ENCODE measurements around the gene SS18L1. TPM values are rescaled to one million over a fixed set of nuclear protein-coding genes. Genes with fewer than 3 reads are reported as not detected.

Gene SS18L1
- total RNA-seq, 1 donor from 2014 or later: 8.0 TPM

- no peak for DNase-seq (ENCODE audit: low spot score)
- intact Hi-C loops (cut with DNase I): no loop called here
Observed at GRCh38 chr20:62201173-62202082, 57.9 kb downstream of the SS18L1 start.

- intact Hi-C loops (cut with DNase I): no loop called here
- DNase-seq (ENCODE audit: low spot score): no peak
Observed at GRCh38 chr20:62202083-62202395, 58.5 kb downstream of the SS18L1 start.

GRCh38 chr20:62202676-62203377, 59.3 kb downstream of the SS18L1 start:
- intact Hi-C loops (cut with DNase I): no loop called here
- DNase-seq (ENCODE audit: low spot score): no peak

- intact Hi-C loops (cut with DNase I): no loop called here
Observed at GRCh38 chr20:62203378-62204030, 59.9 kb downstream of the SS18L1 start.

GRCh38 chr20:62205618-62206387, 62.2 kb downstream of the SS18L1 start:
- intact Hi-C loops (cut with DNase I): no loop called here
- no peak for DNase-seq (ENCODE audit: low spot score)

More at GRCh38 chr20:62203378-62204030, 59.9 kb downstream of the SS18L1 start:
- DNase-seq (ENCODE audit: low spot score): no peak

- intact Hi-C loops (cut with DNase I): no loop called here
- DNase-seq (ENCODE audit: low spot score): no peak
Observed at GRCh38 chr20:62206388-62206775, 62.8 kb downstream of the SS18L1 start.

GRCh38 chr20:62208061-62208794, 64.7 kb downstream of the SS18L1 start:
- intact Hi-C loops (cut with DNase I): no loop called here
- DNase-seq (ENCODE audit: low spot score): no peak

- intact Hi-C loops (cut with DNase I): no loop called here
- DNase-seq (ENCODE audit: low spot score): no peak
Observed at GRCh38 chr20:62208795-62209755, 65.5 kb downstream of the SS18L1 start.

GRCh38 chr20:62209850-62210495, 66.4 kb downstream of the SS18L1 start:
- intact Hi-C loops (cut with DNase I): no loop called here
- DNase-seq (ENCODE audit: low spot score): no peak

- intact Hi-C loops (cut with DNase I): no loop called here
- DNase-seq (ENCODE audit: low spot score): no peak
Observed at GRCh38 chr20:62210496-62210855, 66.9 kb downstream of the SS18L1 start.

GRCh38 chr20:62211216-62211615, 67.6 kb downstream of the SS18L1 start:
- intact Hi-C loops (cut with DNase I): no loop called here
- no peak for DNase-seq (ENCODE audit: low spot score)

GRCh38 chr20:62211769-62212288, 68.3 kb downstream of the SS18L1 start:
- DNase-seq (ENCODE audit: low spot score): no peak
- intact Hi-C loops (cut with DNase I): no loop called here

GRCh38 chr20:62212299-62212698, 68.7 kb downstream of the SS18L1 start:
- no peak for DNase-seq (ENCODE audit: low spot score)
- intact Hi-C loops (cut with DNase I): no loop called here

- intact Hi-C loops (cut with DNase I): no loop called here
- DNase-seq (ENCODE audit: low spot score): no peak
Observed at GRCh38 chr20:62214067-62214466, 70.5 kb downstream of the SS18L1 start.

- intact Hi-C loops (cut with DNase I): no loop called here
Observed at GRCh38 chr20:62215020-62215990, 71.7 kb downstream of the SS18L1 start.

GRCh38 chr20:62215991-62216635, 72.5 kb downstream of the SS18L1 start:
- intact Hi-C loops (cut with DNase I): no loop called here
- no peak for DNase-seq (ENCODE audit: low spot score)

More at GRCh38 chr20:62215020-62215990, 71.7 kb downstream of the SS18L1 start:
- DNase-seq (ENCODE audit: low spot score): no peak

All from cardiac septum (tissue), 1 donor.